Fibroblast of lung (primary cell): ENCODE data around the gene NCF4.

ENCODE experiments used
- CTCF ChIP-seq, 2 donors: IDR thresholded peaks in 1 of 2; conservative IDR thresholded peaks in 1 of 2; 1 replicate in 1 of 2; 2 replicates in 1 of 2; pipeline ENCODE4 v1.5.1; 2011 to 2012; ENCODE audit warnings: low read length in 2 of 2, control low read depth in 1 of 2, inconsistent platforms in 1 of 2, low read depth in 1 of 2, mild to moderate bottlenecking in 1 of 2
- EZH2 ChIP-seq: IDR thresholded peaks from 2 replicates; pipeline ENCODE4 v1.5.1; 2012; ENCODE audit warnings: low read length, control low read depth, mild to moderate bottlenecking; ENCODE audit errors: missing control alignments

- TF ChIP-seq EZH2 (no peak), CTCF (conservative IDR thresholded peaks at IDR 0.05 in 1 of 2, IDR thresholded peaks at IDR 0.05 in 1 of 2; ENCODE audit: low read depth in 1 of 2, low read length in 2 of 2) (no peak)
Observed at GRCh38 chr22:36870250-36870649, 9.4 kb downstream of the NCF4 start.
